Measurements from ENCODE around the gene MAST4. TPM values are rescaled to one million over a fixed set of nuclear protein-coding genes. Genes with fewer than 3 reads are reported as not detected.

MAST4 gene
- total and polyA plus RNA-seq, 2 of the 13 experiments (the other 11 are each of a cell fraction or from before 2014, with no cell fraction given) = 3.4 to 3.7 TPM

DNA sequence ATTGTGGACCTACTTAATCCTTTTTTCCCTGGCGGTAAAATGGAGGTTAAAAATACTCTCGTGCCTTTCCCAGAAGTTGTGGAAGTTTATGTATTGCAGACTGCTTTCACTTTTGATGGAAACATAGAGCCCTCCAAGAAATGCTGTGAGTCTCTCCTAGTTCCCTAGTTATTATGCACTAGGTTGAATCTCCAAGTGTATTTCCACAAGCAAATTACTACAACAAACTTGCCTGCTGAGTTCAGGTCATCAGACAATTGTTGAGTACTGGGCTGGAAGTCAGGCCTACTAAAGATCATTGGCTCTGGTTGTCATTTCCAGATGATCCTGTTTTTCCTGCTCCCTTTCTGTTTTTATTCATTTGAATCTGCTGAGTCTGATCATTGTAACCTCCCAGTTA is 496.3 kb downstream of the MAST4 start (continued):
- TF ChIP-seq SSRP1 (CRISPR knock-in tag; IDR thresholded peaks at IDR 0.05) = no peak
- no peak for TF ChIP-seq DNMT1 (CRISPR knock-in tag; IDR thresholded peaks at IDR 0.05)
- TF ChIP-seq ZFP36 (IDR thresholded peaks at IDR 0.05; ENCODE audit: borderline replicate concordance, low read depth, low read length, partially characterized antibody) = no peak
- no peak for TF ChIP-seq ZNF580 (CRISPR knock-in tag; IDR thresholded peaks at IDR 0.05; ENCODE audit: borderline replicate concordance, low read depth)
- no peak for TF ChIP-seq MATR3 (CRISPR knock-in tag; IDR thresholded peaks at IDR 0.05)
- no peak for TF ChIP-seq ZNF296 (CRISPR knock-in tag; conservative IDR thresholded peaks at IDR 0.05)
- no peak for TF ChIP-seq ZNF558 (CRISPR knock-in tag; IDR thresholded peaks at IDR 0.05; ENCODE audit: borderline replicate concordance)
- TF ChIP-seq ZBTB4 (CRISPR knock-in tag; IDR thresholded peaks at IDR 0.05; ENCODE audit: borderline replicate concordance) = no peak
- no peak for TF ChIP-seq TFAP4 (IDR thresholded peaks at IDR 0.05; ENCODE audit: borderline replicate concordance, low read depth)
- TF ChIP-seq FOXO1 (CRISPR knock-in tag; IDR thresholded peaks at IDR 0.05) = no peak
- no peak for TF ChIP-seq ZFP1 (CRISPR knock-in tag; IDR thresholded peaks at IDR 0.05)

Data from HepG2 (cell line).